SJSA1 (cell line): ENCODE data around the gene DSC3. TPM values are rescaled to one million over a fixed set of nuclear protein-coding genes. Genes with fewer than 3 reads are reported as not detected.

Experiments
- DNase-seq, 2 experiments: peaks; one replicate each; pipeline ENCODE4 v3.0.0-alpha.2; 2015 to 2020; ENCODE audit warnings: low spot score in 2 of 2, low read depth in 1 of 2
- H3K27ac ChIP-seq: fragments of 250-450 bp; sonication (Bioruptor Pico); 2 replicates; pipeline ENCODE4 v1.5.1; 2020; ENCODE audit warnings: mild to moderate bottlenecking, moderate library complexity
- H3K27me3 ChIP-seq: fragments of 250-450 bp; sonication (Bioruptor Pico); replicated peaks from 2 replicates; pipeline ENCODE4 v1.5.1; 2020; ENCODE audit warnings: mild to moderate bottlenecking, moderate library complexity
- H3K36me3 ChIP-seq: fragments of 250-450 bp; sonication (Bioruptor Pico); 2 replicates; pipeline ENCODE4 v1.5.1; 2020; ENCODE audit warnings: mild to moderate bottlenecking
- H3K4me1 ChIP-seq: fragments of 250-450 bp; sonication (Bioruptor Pico); replicated peaks from 2 replicates; pipeline ENCODE4 v1.6.1; 2021; ENCODE audit warnings: mild to moderate bottlenecking
- H3K4me3 ChIP-seq: fragments of 250-450 bp; sonication (Bioruptor Pico); 2 replicates; pipeline ENCODE4 v1.5.1; 2020; ENCODE audit warnings: mild to moderate bottlenecking
- H3K9me3 ChIP-seq: fragments of 250-450 bp; sonication (Bioruptor Pico); replicated peaks from 2 replicates; pipeline ENCODE4 v1.5.1; 2020; ENCODE audit warnings: mild to moderate bottlenecking
- total RNA-seq: library from RNA; depleted of rRNA; stranded (reverse); fragments of >200 nt; shearing (Covaris generic); gene quantifications from 2 replicates; pipeline ENCODE4 v1.2.3, GENCODE V29; 2014; rRNA removed

Gene DSC3
- total RNA-seq, result 13.9 and 20.0 TPM in 2 replicates

DNA sequence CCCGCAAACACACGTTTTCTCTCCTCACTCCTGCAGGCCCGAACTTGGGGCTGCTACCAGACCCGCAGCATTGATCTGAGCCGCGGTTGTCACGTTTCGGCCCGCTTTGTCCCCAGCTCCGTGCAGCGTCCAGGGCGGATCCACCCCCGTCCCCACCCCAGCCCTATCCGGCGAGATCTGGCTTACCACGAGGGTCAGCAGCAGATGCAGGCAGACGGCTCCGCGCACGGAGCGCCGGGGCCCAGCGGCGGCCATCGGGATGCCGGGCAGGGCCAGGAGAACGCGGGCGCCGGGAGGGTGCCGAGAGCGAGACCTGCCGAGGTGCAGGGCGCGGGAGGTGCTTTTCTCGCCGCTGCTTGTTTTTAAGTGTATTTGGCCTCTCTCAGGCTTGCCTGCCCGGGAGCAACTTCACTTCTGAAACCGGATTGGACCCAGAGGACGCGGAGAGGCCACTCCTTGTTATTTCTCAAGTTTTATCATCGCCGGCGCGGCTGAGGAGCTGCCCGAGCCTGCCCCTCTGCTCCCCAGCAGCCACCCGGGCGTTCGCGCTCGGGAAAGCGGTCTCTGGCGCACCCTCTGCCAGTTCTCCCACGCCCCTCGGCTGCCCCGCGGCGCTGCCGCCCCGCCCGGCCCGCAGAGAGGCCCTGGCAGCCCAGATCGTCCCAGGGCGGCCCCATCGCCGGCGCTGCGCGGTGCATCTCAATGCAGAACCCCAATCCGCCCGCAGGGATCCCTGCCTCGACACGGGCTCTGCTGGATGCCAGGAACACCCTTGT lies at the start of gene DSC3:
Gene DSC3 (minus strand): TSS at position 337 of the 776 bp plus-strand sequence. CDS start 82 bp downstream, at position 255.
- peak; percentile 51 to 53 for DNase-seq

DNA sequence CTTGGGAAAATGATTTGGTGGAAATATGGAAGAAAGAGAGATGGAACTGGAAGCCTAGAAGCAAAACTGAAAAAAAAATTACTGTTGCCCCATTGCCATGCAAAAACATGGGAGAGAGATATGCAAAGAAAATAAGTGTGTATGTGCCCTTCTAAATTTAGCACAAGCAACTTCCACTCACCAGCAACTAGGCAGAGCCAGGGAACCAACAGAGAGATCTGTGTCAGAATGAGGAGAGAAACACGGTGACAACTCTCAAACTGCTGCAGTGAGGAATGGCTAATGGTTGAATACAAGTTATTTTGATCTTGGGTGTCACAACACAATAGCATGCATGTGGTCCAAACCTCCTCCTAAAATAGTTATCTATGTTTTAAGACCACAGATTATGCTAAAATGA lies 48.8 kb upstream of the DSC3 start:
- Histone ChIP-seq H3K27me3 (no peaks in the 10 kb centered on the region), H3K4me3 (no peak overlapping the region), H3K4me1 (no peaks in the 10 kb centered on the region), H3K36me3 (no peaks in the 10 kb centered on the region), H3K9me3 (no peaks in the 10 kb centered on the region), H3K27ac (no peak overlapping the region)
- no peak for DNase-seq

More for the DNA sequence above, at the start of gene DSC3:
- Histone ChIP-seq H3K27me3 (no peaks in the 10 kb centered on the region), H3K27ac (peak within 1 kb of the TSS; percentile 68), H3K4me1 (peaks cover under 1% of the 10 kb centered on the region; the same call in 1 of the 2 replicates), H3K36me3 (no peaks in the 10 kb centered on the region; the same call in 1 of the 2 replicates), H3K9me3 (no peaks in the 10 kb centered on the region; the same call in 1 of the 2 replicates), H3K4me3 (peak within 1 kb of the TSS; percentile 50)

DNA sequence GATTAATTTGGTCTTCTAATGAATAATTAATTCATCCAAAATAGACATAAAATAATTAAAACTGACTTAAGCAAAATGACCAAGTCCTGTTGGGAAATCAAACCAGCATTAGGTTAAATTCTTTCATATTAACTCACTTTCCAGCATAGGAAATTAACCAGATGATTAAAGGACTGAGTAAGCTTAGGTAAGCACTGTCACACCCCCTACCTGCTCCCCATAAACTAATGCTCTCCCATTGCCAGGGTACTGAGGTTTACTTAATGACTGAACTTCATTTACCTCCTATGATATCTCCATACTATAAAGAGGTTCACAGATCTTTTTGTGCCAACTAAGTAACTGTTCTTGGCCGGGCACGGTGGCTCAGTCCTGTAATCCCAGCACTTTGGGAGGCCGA lies 46.0 kb upstream of the DSC3 start:
- no peaks in the 10 kb centered on the region for H3K9me3 ChIP-seq
- H3K4me1 ChIP-seq, result no peaks in the 10 kb centered on the region
- H3K27me3 ChIP-seq, result no peaks in the 10 kb centered on the region
- DNase-seq, result no peak
- H3K4me3 ChIP-seq, result no peak overlapping the region
- no peaks in the 10 kb centered on the region for H3K36me3 ChIP-seq
- no peak overlapping the region for H3K27ac ChIP-seq

- Histone ChIP-seq H3K27ac (no peak overlapping the region), H3K36me3 (no peaks in the 10 kb centered on the region), H3K27me3 (no peaks in the 10 kb centered on the region), H3K9me3 (no peaks in the 10 kb centered on the region), H3K4me1 (no peaks in the 10 kb centered on the region), H3K4me3 (no peak overlapping the region)
- no peak for DNase-seq
These were observed 37.4 kb upstream of the DSC3 start for GRCh38 chr18:31079973-31080372.

- no peaks in the 10 kb centered on the region for H3K9me3 ChIP-seq
- DNase-seq, result no peak
- no peaks in the 10 kb centered on the region for H3K36me3 ChIP-seq
- no peak overlapping the region for H3K4me3 ChIP-seq
- H3K27me3 ChIP-seq, result no peaks in the 10 kb centered on the region
- H3K27ac ChIP-seq, result no peak overlapping the region
- no peaks in the 10 kb centered on the region for H3K4me1 ChIP-seq
These were observed 35.3 kb upstream of the DSC3 start for GRCh38 chr18:31077878-31078277.

DNA sequence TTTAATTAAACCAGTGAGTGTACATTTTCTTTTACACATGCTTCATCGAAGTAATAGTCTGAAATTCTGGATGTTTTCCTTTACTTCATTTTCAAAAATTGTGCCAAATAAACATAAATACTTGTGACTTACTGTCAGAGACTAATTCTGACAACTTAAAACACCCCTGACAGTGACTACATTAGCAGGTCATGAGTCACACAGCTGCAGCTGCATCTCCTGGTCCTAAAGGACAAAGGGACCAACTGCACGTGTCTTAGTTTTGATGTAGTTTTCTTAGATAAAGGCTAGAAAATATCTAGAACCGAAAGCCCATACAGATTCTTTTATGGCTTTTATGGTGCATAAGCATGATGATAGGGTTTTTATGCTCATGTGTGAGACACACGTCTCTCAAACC lies 29.6 kb upstream of the DSC3 start:
- no peak for DNase-seq
- H3K4me1 ChIP-seq, result peaks cover 7% of the 10 kb centered on the region

GRCh38 chr18:31070206-31070605 lies 27.7 kb upstream of the DSC3 start:
- Histone ChIP-seq H3K4me1 (peaks cover 7% of the 10 kb centered on the region), H3K4me3 (no peak overlapping the region), H3K9me3 (no peaks in the 10 kb centered on the region), H3K27ac (0 out of 2 replicates have a peak overlapping the region, but pooled peaks have one; percentile 15), H3K36me3 (no peaks in the 10 kb centered on the region), H3K27me3 (no peaks in the 10 kb centered on the region)
- peak in 1 of 2 experiments; percentile 38 for DNase-seq

More for the DNA sequence above, 29.6 kb upstream of the DSC3 start:
- Histone ChIP-seq H3K27ac (no peak overlapping the region), H3K9me3 (no peaks in the 10 kb centered on the region), H3K4me3 (no peak overlapping the region), H3K36me3 (no peaks in the 10 kb centered on the region), H3K27me3 (no peaks in the 10 kb centered on the region)

- Histone ChIP-seq H3K9me3 (no peaks in the 10 kb centered on the region), H3K27me3 (no peaks in the 10 kb centered on the region), H3K36me3 (no peaks in the 10 kb centered on the region), H3K4me1 (peaks cover 7% of the 10 kb centered on the region), H3K4me3 (no peak overlapping the region), H3K27ac (no peak overlapping the region)
- DNase-seq, result no peak
These were observed 23.7 kb upstream of the DSC3 start for GRCh38 chr18:31066266-31066665.

DNA sequence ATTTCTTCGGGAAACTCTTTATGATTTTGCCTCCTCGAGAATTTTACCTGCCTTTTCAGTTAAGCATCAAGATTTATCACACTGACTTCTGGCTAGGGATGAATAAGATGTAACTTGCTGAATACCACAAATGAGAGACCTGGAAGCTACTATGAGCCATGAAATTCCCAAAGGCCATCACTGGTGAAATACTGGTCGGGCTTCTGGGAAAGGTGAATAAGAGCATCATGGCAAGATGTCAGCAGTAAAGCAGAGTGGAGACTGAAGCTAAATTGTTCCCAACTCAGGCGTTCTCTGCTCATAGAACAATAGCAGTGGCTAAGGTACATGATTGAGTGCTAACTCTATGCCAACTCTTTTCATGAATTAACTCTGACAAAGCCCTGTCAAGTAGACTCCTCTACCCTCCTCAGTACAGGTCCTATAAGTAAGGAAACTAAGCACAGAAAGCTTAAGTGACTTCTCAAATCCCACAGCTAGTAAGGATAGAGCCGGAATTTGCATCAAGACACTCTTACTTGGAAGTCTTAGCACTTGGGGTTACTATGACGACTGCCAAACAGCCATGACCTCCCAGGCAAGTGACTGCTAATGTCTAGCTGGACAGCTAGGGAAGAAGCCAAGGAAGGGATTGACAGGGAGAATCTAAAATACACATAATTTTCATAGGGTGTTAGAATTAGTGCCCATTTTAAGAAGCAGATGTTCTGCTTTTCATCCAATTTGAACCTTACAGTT lies 22.7 kb upstream of the DSC3 start:
- Histone ChIP-seq H3K9me3 (no peaks in the 10 kb centered on the region), H3K27ac (no peak overlapping the region), H3K4me3 (no peak overlapping the region), H3K27me3 (no peaks in the 10 kb centered on the region), H3K4me1 (peaks cover 3% of the 10 kb centered on the region; the same call in 1 of the 2 replicates), H3K36me3 (no peaks in the 10 kb centered on the region)
- no peak for DNase-seq

DNA sequence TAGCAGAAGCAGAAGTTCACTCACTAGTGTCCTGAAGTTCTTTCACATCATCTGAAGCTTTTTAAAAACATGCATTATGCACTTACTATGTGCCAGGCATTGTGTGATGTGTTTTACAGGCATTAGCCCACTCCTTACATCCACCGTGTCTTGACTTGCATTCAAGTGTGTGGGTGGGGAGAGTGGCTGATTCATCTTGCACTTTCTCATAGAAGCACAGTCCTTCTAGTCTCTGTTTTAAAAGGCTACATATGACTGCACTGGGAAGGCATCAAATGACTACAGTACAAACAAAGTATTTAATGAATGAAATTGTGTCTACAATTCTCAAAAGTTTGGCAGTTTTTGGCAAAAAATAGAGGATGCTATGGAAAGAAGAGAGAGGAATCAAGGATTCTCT lies 21.6 kb upstream of the DSC3 start:
- no peaks in the 10 kb centered on the region for H3K36me3 ChIP-seq
- no peak overlapping the region for H3K4me3 ChIP-seq
- no peak for DNase-seq

DNA sequence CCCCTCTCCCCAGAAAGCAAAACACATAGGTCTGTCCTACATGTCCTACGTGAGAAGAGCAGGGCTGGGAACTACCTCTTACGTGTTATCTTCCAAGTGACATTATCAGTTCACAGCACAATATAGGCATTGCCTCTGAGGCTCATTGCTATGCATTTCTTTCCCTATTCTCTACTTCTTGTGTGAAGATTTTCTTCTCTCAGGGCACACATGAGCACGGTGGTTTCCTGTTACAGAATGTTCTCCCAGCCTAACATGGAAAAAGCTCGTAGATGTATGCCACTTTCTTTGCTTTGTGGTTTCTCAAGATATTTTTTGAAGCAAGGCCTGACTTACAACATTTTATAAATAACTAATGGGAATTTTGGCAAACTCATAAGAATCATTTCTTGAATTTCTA lies 19.4 kb upstream of the DSC3 start:
- Histone ChIP-seq H3K4me1 (no peaks in the 10 kb centered on the region), H3K9me3 (no peaks in the 10 kb centered on the region), H3K27ac (no peak overlapping the region), H3K36me3 (no peaks in the 10 kb centered on the region), H3K4me3 (no peak overlapping the region), H3K27me3 (no peaks in the 10 kb centered on the region)
- DNase-seq, result no peak

More for the DNA sequence above, 21.6 kb upstream of the DSC3 start:
- Histone ChIP-seq H3K9me3 (no peaks in the 10 kb centered on the region), H3K4me1 (no peaks in the 10 kb centered on the region), H3K27me3 (no peaks in the 10 kb centered on the region), H3K27ac (no peak overlapping the region)

- H3K36me3 ChIP-seq, result no peaks in the 10 kb centered on the region
- H3K9me3 ChIP-seq, result no peaks in the 10 kb centered on the region
- no peaks in the 10 kb centered on the region for H3K4me1 ChIP-seq
- 0 out of 2 replicates have a peak, but pooled peaks cover 2% of the 10 kb centered on the region for H3K27me3 ChIP-seq
- DNase-seq, result no peak
- no peak overlapping the region for H3K27ac ChIP-seq
- no peak overlapping the region for H3K4me3 ChIP-seq
These were observed 16.4 kb upstream of the DSC3 start for GRCh38 chr18:31058897-31059296.

- no peak for DNase-seq
- H3K4me1 ChIP-seq, result no peaks in the 10 kb centered on the region
- H3K36me3 ChIP-seq, result no peaks in the 10 kb centered on the region
- H3K27ac ChIP-seq, result no peak overlapping the region
- 0 out of 2 replicates have a peak, but pooled peaks cover 2% of the 10 kb centered on the region for H3K27me3 ChIP-seq
- no peaks in the 10 kb centered on the region for H3K9me3 ChIP-seq
- H3K4me3 ChIP-seq, result no peak overlapping the region
These were observed 15.4 kb upstream of the DSC3 start for GRCh38 chr18:31057917-31058316.

DNA sequence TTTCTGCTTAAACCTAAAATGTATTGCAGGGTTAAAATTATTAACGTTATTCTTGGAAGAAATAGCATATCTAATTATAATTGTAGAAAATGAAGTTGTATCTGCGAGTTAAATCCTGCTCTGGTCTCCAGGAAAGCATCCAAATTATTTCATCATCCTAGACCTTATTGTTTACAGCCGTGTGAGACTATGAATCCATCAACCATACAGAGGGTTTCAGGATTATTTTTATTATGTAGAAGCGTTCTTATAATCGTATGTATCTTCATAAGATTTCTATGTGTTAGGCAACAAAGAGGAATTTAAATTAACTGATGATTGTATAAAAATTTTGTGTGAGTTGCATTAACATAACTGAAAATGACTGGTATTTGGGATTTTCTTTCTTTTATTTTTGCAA lies 14.5 kb upstream of the DSC3 start:
- no peaks in the 10 kb centered on the region for H3K9me3 ChIP-seq
- no peak for DNase-seq
- H3K27ac ChIP-seq, result no peak overlapping the region
- no peaks in the 10 kb centered on the region for H3K4me1 ChIP-seq
- no peak overlapping the region for H3K4me3 ChIP-seq
- 0 out of 2 replicates have a peak, but pooled peaks cover 2% of the 10 kb centered on the region for H3K27me3 ChIP-seq
- no peaks in the 10 kb centered on the region for H3K36me3 ChIP-seq
